OCI-LY7 (cell line): ENCODE data around the gene RNF13. TPM values are rescaled to one million over a fixed set of nuclear protein-coding genes. Genes with fewer than 3 reads are reported as not detected.

ENCODE experiments used
- BruUV-seq: library from RNA; stranded (reverse); fragments of 400-500 nt; replicated peaks from 2 replicates; lab custom pipeline; 2021; lab: Mats Ljungman, UMichigan
- CTCF ChIA-PET: fragments of 300-600 bp; sonication (Branson Sonifier 250); formaldehyde crosslinking; loops from one replicate; lab custom pipeline; 2022; ENCODE audit warnings: antibody characterized with exemption; ENCODE audit not compliant: unreplicated experiment; lab: Charles Lee
- POLR2A ChIA-PET: fragments of 300-600 bp; sonication (Branson Sonifier 250); formaldehyde crosslinking; loops from one replicate; lab custom pipeline; 2022; ENCODE audit warnings: antibody characterized with exemption; lab: Charles Lee
- DNase-seq: peaks from one replicate; pipeline ENCODE4 v3.0.0-alpha.2; 2015; ENCODE audit warnings: low spot score
- H2AFZ ChIP-seq: fragments of 200-600 bp; sonication (generic), shearing (Covaris generic); 2 replicates; pipeline ENCODE4 v1.6.1; 2014; ENCODE audit warnings: mild to moderate bottlenecking, antibody characterized with exemption, low read length, moderate library complexity
- H3K27ac ChIP-seq: fragments of 200-600 bp; sonication (generic); 2 replicates; pipeline ENCODE4 v1.5.1; 2014; ENCODE audit warnings: mixed run types, low read depth, mild to moderate bottlenecking, moderate library complexity, low read length, inconsistent platforms; ENCODE audit not compliant: poor library complexity, severe bottlenecking
- H3K36me3 ChIP-seq: fragments of 200-600 bp; sonication (generic); 2 replicates; pipeline ENCODE4 v1.6.1; 2014; ENCODE audit warnings: mild to moderate bottlenecking, antibody characterized with exemption, low read length, moderate library complexity, mixed read lengths; ENCODE audit not compliant: insufficient read depth
- H3K4me1 ChIP-seq: fragments of 200-600 bp; sonication (generic); 2 replicates; pipeline ENCODE4 v1.5.1; 2014; ENCODE audit warnings: mild to moderate bottlenecking, low read length; ENCODE audit not compliant: insufficient read depth, poor library complexity, severe bottlenecking
- H3K4me2 ChIP-seq: fragments of 200-600 bp; sonication (generic); 2 replicates; pipeline ENCODE4 v1.6.1; 2014; ENCODE audit warnings: mild to moderate bottlenecking, low read length
- H3K4me3 ChIP-seq: fragments of 200-600 bp; sonication (generic); 2 replicates; pipeline ENCODE4 v1.5.1; 2014; ENCODE audit warnings: mild to moderate bottlenecking, low read depth, low read length; ENCODE audit not compliant: poor library complexity, severe bottlenecking
- H3K79me2 ChIP-seq: fragments of 200-600 bp; sonication (generic); 2 replicates; pipeline ENCODE4 v1.6.1; 2016; ENCODE audit warnings: low read depth, mild to moderate bottlenecking, low read length, moderate library complexity, mixed read lengths; ENCODE audit not compliant: insufficient read depth
- H3K9me2 ChIP-seq: fragments of 200-600 bp; sonication (generic); 2 replicates; pipeline ENCODE4 v1.6.1; 2016; ENCODE audit warnings: mild to moderate bottlenecking, low read length, mixed read lengths; ENCODE audit not compliant: insufficient read depth
- H3K9me3 ChIP-seq: fragments of 200-600 bp; sonication (generic); 2 replicates; pipeline ENCODE4 v1.6.1; 2014; ENCODE audit warnings: mild to moderate bottlenecking, mixed run types, low read length, mixed read lengths
- H4K20me1 ChIP-seq: fragments of 200-600 bp; sonication (generic); 2 replicates; pipeline ENCODE4 v1.6.1; 2014; ENCODE audit warnings: mild to moderate bottlenecking, antibody characterized with exemption, low read length, moderate library complexity, mixed read lengths; ENCODE audit not compliant: insufficient read depth
- EZH2phosphoT487 ChIP-seq: fragments of 200-600 bp; sonication (generic); IDR thresholded peaks from 2 replicates; pipeline ENCODE4 v1.6.1; 2018; ENCODE audit warnings: low read depth, borderline replicate concordance, mild to moderate bottlenecking, mixed run types, antibody characterized with exemption, low read length, moderate library complexity, mixed read lengths
- intact Hi-C: fragments of 100-400 bp; cut with micrococcal nuclease; formaldehyde crosslinking; loops from one replicate; pipeline ENCODE4 v1.10.0; 2022; ENCODE audit not compliant: unreplicated experiment
- total RNA-seq, 2 experiments: library from RNA; depleted of rRNA in 1 of 2; stranded (reverse); fragments of >200 nt in 1 of 2; shearing (Covaris generic) in 1 of 2; gene quantifications; 2 replicates each; pipeline ENCODE4 v1.2.3, GENCODE V29; 2014 to 2022
- TF ChIP-seq, protein P1 (sequence below): fragments of 200-600 bp; sonication (generic); conservative IDR thresholded peaks from 2 replicates; pipeline ENCODE4 v1.5.1; 2014; ENCODE audit warnings: mild to moderate bottlenecking, antibody characterized with exemption, low read length, moderate library complexity, mixed read lengths

The RNF13 gene
- total RNA-seq, 2 experiments from 2014 or later, result 26.2 to 37.3 TPM

DNA sequence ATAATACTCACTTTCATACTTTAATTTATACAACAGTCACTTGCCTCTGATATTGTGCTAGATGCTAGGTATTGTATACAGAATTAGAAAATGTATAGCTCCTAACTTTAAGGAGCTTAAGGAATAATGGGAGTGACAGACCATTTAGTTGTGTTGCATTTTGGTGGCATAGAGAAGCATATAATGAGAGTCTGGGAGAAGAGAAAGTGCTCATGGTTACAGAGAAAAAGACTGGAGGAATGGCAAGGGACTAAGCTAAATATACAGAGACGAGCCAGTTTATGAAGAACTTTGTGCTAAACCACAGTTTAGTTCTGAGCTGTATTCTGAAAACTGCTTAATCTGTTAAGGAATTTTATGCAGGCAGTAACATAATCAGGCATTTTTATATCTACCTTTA is 6.4 kb downstream of the RNF13 start:
- CTCF ChIA-PET, result interaction anchor here (0.9 kb wide), 1 partner anchor 11 kb away, joined by 3 read pairs; no protein-coding TSS in a partner anchor
- POLR2A ChIA-PET, result interaction anchor here (0.5 to 1.7 kb wide), 5 partner anchors 11 to 150 kb away, joined by 3 to 6 read pairs (median 4); no protein-coding TSS in a partner anchor
- no TSS peak for BruUV-seq

DNA sequence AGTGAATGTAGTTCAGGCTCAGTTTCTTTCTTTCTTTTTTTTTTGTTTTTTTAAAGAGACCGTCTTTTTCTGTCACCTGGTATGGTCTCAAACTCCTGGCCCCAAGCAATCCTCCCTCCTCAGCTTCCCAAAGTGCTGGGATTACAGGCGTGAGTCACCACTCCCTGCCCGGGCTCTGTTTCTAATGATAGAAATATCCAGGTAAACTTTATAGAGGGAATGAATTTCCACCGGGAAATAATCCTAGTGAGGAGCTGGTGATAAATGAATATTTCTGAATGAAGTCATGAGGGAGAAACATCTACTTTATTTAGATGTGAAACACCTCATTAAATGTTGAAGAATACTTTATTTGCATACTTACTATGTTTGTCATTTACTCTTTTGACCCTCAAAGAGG is 7.2 kb downstream of the RNF13 start:
- ChIA-PET CTCF (no interaction called here), POLR2A (interaction anchor here (0.7 to 1.7 kb wide), 5 partner anchors 12 to 552 kb away, joined by 3 to 6 read pairs (median 4); no protein-coding TSS in a partner anchor)
- peaks cover 30% of the 10 kb centered on the region for H3K9me3 ChIP-seq
- peaks cover 19% of the 10 kb centered on the region for H3K36me3 ChIP-seq
- no peak overlapping the region for H3K27ac ChIP-seq
- peaks cover 94% of the 10 kb centered on the region for H3K79me2 ChIP-seq
- no peak for DNase-seq
- H3K4me1 ChIP-seq, result peaks cover 12% of the 10 kb centered on the region
- no TSS peak for BruUV-seq
- no peak overlapping the region for H2AFZ ChIP-seq
- H4K20me1 ChIP-seq, result peaks cover 10% of the 10 kb centered on the region
- H3K9me2 ChIP-seq, result no peaks in the 10 kb centered on the region
- no peak overlapping the region for H3K4me2 ChIP-seq
- no peak overlapping the region for H3K4me3 ChIP-seq
- TF ChIP-seq, protein P1, sequence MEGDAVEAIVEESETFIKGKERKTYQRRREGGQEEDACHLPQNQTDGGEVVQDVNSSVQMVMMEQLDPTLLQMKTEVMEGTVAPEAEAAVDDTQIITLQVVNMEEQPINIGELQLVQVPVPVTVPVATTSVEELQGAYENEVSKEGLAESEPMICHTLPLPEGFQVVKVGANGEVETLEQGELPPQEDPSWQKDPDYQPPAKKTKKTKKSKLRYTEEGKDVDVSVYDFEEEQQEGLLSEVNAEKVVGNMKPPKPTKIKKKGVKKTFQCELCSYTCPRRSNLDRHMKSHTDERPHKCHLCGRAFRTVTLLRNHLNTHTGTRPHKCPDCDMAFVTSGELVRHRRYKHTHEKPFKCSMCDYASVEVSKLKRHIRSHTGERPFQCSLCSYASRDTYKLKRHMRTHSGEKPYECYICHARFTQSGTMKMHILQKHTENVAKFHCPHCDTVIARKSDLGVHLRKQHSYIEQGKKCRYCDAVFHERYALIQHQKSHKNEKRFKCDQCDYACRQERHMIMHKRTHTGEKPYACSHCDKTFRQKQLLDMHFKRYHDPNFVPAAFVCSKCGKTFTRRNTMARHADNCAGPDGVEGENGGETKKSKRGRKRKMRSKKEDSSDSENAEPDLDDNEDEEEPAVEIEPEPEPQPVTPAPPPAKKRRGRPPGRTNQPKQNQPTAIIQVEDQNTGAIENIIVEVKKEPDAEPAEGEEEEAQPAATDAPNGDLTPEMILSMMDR, result no peak
- no peak for TF ChIP-seq EZH2phosphoT487
- intact Hi-C loops, result no loop called here

More for the DNA sequence above, 6.4 kb downstream of the RNF13 start:
- TF ChIP-seq EZH2phosphoT487, result no peak
- TF ChIP-seq, protein P1, result no peak
- Histone ChIP-seq H3K4me2 (no peak overlapping the region), H3K36me3 (peaks cover 19% of the 10 kb centered on the region), H3K9me2 (no peaks in the 10 kb centered on the region), H3K4me1 (peaks cover 20% of the 10 kb centered on the region), H3K79me2 (peaks cover 100% of the 10 kb centered on the region), H4K20me1 (peaks cover 17% of the 10 kb centered on the region), H3K27ac (no peak overlapping the region), H2AFZ (no peak overlapping the region), H3K9me3 (peaks cover 30% of the 10 kb centered on the region), H3K4me3 (no peak overlapping the region)
- intact Hi-C loops, result no loop called here
- no peak for DNase-seq

DNA sequence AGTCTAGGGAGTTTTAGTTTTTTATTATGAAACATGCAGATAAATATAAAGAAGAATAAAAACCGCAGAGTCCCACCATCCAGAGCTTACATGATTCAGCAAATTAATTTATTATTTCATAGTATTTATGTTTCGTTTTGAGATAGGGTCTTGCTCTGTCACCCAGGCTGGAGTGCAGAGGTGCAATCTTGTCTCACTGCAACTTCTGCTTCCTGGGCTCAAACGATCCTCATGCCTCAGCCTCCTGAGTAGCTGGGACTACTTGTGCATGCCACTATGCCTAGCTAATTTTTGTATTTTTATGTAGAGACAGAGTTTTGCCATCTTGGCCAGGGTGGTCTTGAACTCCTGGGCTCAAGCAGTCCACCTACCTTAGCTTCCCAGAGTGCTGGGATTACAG is 13.6 kb downstream of the RNF13 start:
- Histone ChIP-seq H3K36me3 (peaks cover 21% of the 10 kb centered on the region), H3K4me3 (no peak overlapping the region), H3K4me2 (no peak overlapping the region), H3K27ac (no peak overlapping the region), H3K9me2 (no peaks in the 10 kb centered on the region), H3K79me2 (peaks cover 68% of the 10 kb centered on the region), H3K4me1 (no peaks in the 10 kb centered on the region), H4K20me1 (0 out of 2 replicates have a peak, but pooled peaks cover 3% of the 10 kb centered on the region), H3K9me3 (peaks cover 49% of the 10 kb centered on the region), H2AFZ (no peak overlapping the region)
- no peak for TF ChIP-seq EZH2phosphoT487
- TF ChIP-seq, protein P1, result no peak
- intact Hi-C loops, result no loop called here
- no peak for DNase-seq
- ChIA-PET POLR2A (interaction anchor here (0.5 to 0.8 kb wide), 4 partner anchors 12 to 97 kb away, joined by 3 to 8 read pairs (median 5); no protein-coding TSS in a partner anchor), CTCF (no interaction called here)
- no TSS peak for BruUV-seq
